Breast epithelium (tissue), 4 donors: ENCODE results near the gene COLEC11. TPM values are rescaled to one million over a fixed set of nuclear protein-coding genes. Genes with fewer than 3 reads are reported as not detected.

Experiments used
- DNase-seq, 2 donors: peaks; one replicate each; pipeline ENCODE4 v3.0.0-alpha.2; 2019; ENCODE audit warnings: low spot score in 2 of 2
- H3K27ac ChIP-seq, 2 donors: fragments of 200-600 bp; sonication (generic) in 1 of 2; one replicate each; pipeline ENCODE4 v1.5.1; 2016 to 2019; ENCODE audit warnings: mild to moderate bottlenecking in 1 of 2
- H3K27me3 ChIP-seq, 2 donors: fragments of 200-600 bp; sonication (generic) in 1 of 2; one replicate each; pipeline versions ENCODE4 v1.5.1 to v1.6.0; 2017 to 2019; ENCODE audit warnings: control low read depth in 1 of 2, mild to moderate bottlenecking in 1 of 2
- H3K36me3 ChIP-seq: fragments of 200-600 bp; one replicate; pipeline ENCODE4 v1.5.1; 2019
- H3K4me1 ChIP-seq, 2 donors: fragments of 200-600 bp; sonication (generic); one replicate each; pipeline ENCODE4 v1.5.1; 2016 to 2019; ENCODE audit warnings: control low read depth in 1 of 2
- H3K4me3 ChIP-seq, 3 donors: fragments of 200-600 bp; sonication (generic); 1 replicate in 2 of 3; 2 replicates in 1 of 3; pipeline ENCODE4 v1.5.1; 2016 to 2019; ENCODE audit warnings: mild to moderate bottlenecking in 3 of 3, moderate library complexity in 2 of 3
- H3K9me3 ChIP-seq, 2 donors: fragments of 200-600 bp; sonication (generic) in 1 of 2; one replicate each; pipeline ENCODE4 v1.5.1; 2016 to 2019; ENCODE audit warnings: control low read depth in 1 of 2
- POLR2A ChIP-seq: fragments of 450-650 bp; IDR thresholded peaks from one replicate; pipeline ENCODE4 v1.6.1; 2016; ENCODE audit warnings: antibody characterized with exemption, mild to moderate bottlenecking, moderate library complexity
- POLR2AphosphoS5 ChIP-seq, 3 donors: sonication (generic); formaldehyde crosslinking; IDR thresholded peaks; one replicate each; pipeline ENCODE4 v1.6.1; 2017; ENCODE audit warnings: antibody characterized with exemption in 3 of 3
- intact Hi-C: fragments of 100-400 bp; cut with DNase I; formaldehyde crosslinking; loops from one replicate; pipeline ENCODE4 v1.15.1; 2023; ENCODE audit warnings: low total_unique reads
- total RNA-seq, 3 donors: library from RNA; depleted of rRNA; stranded (reverse); fragments of >200 nt; gene quantifications; one replicate each; pipeline ENCODE4 v1.1.0, GENCODE V29; 2016
- TF ChIP-seq, protein P1 (sequence below), 3 donors: fragments of 450-650 bp; IDR thresholded peaks; one replicate each; pipeline ENCODE4 v1.5.1; 2016 to 2017; ENCODE audit warnings: antibody characterized with exemption in 3 of 3, mild to moderate bottlenecking in 3 of 3, moderate library complexity in 3 of 3

COLEC11 gene
- total RNA-seq, 3 donors from 2014 or later = 0.33 to 1.9 (median 1.0) TPM

GRCh38 chr2:3622967-3623366, 28.1 kb downstream of the COLEC11 start:
- TF ChIP-seq POLR2AphosphoS5 (IDR thresholded peaks at IDR 0.05) (no peak), POLR2A (no peak)
- TF ChIP-seq, protein P1, sequence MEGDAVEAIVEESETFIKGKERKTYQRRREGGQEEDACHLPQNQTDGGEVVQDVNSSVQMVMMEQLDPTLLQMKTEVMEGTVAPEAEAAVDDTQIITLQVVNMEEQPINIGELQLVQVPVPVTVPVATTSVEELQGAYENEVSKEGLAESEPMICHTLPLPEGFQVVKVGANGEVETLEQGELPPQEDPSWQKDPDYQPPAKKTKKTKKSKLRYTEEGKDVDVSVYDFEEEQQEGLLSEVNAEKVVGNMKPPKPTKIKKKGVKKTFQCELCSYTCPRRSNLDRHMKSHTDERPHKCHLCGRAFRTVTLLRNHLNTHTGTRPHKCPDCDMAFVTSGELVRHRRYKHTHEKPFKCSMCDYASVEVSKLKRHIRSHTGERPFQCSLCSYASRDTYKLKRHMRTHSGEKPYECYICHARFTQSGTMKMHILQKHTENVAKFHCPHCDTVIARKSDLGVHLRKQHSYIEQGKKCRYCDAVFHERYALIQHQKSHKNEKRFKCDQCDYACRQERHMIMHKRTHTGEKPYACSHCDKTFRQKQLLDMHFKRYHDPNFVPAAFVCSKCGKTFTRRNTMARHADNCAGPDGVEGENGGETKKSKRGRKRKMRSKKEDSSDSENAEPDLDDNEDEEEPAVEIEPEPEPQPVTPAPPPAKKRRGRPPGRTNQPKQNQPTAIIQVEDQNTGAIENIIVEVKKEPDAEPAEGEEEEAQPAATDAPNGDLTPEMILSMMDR (IDR thresholded peaks at IDR 0.05) = no peak
- DNase-seq = no peak
- no peak overlapping the region for H3K4me3 ChIP-seq
- intact Hi-C loops = no loop called here
- no peak overlapping the region for H3K27ac ChIP-seq
- H3K9me3 ChIP-seq = peaks cover 0 to 19% of the 10 kb centered on the region in 2 donors
- H3K27me3 ChIP-seq = no peaks in the 10 kb centered on the region
- H3K4me1 ChIP-seq = no peaks in the 10 kb centered on the region
- H3K36me3 ChIP-seq = no peaks in the 10 kb centered on the region

GRCh38 chr2:3624059-3624794, 29.3 kb downstream of the COLEC11 start:
- TF ChIP-seq POLR2AphosphoS5 (IDR thresholded peaks at IDR 0.05) = no peak
- no peak for TF ChIP-seq POLR2A
- intact Hi-C loops = no loop called here
- H3K27ac ChIP-seq = no peak overlapping the region
- H3K9me3 ChIP-seq = peaks cover 0 to 19% of the 10 kb centered on the region in 2 donors
- no peaks in the 10 kb centered on the region for H3K4me1 ChIP-seq
- no peaks in the 10 kb centered on the region for H3K36me3 ChIP-seq
- no peaks in the 10 kb centered on the region for H3K27me3 ChIP-seq
- DNase-seq = no peak
- no peak overlapping the region for H3K4me3 ChIP-seq

GRCh38 chr2:3625186-3625585, 30.3 kb downstream of the COLEC11 start:
- Histone ChIP-seq H3K9me3 (peaks cover 0 to 19% of the 10 kb centered on the region in 2 donors), H3K4me3 (no peak overlapping the region), H3K4me1 (no peaks in the 10 kb centered on the region), H3K36me3 (no peaks in the 10 kb centered on the region), H3K27ac (no peak overlapping the region), H3K27me3 (no peaks in the 10 kb centered on the region)
- intact Hi-C loops = no loop called here
- TF ChIP-seq, protein P1 (IDR thresholded peaks at IDR 0.05) = no peak
- no peak for TF ChIP-seq POLR2A
- no peak for TF ChIP-seq POLR2AphosphoS5 (IDR thresholded peaks at IDR 0.05)
- DNase-seq = peak in 1 of 2 donors; percentile 10

GRCh38 chr2:3626118-3626811, 31.4 kb downstream of the COLEC11 start:
- Histone ChIP-seq H3K27me3 (no peaks in the 10 kb centered on the region), H3K4me1 (no peaks in the 10 kb centered on the region), H3K27ac (peak overlapping the region in 1 of 2 donors; percentile 63), H3K4me3 (no peak overlapping the region), H3K36me3 (no peaks in the 10 kb centered on the region), H3K9me3 (peaks cover 0 to 19% of the 10 kb centered on the region in 2 donors)
- intact Hi-C loops = no loop called here
- DNase-seq = peak in 1 of 2 donors; percentile 22
- TF ChIP-seq POLR2A (no peak), POLR2AphosphoS5 (IDR thresholded peaks at IDR 0.05) (no peak)
- TF ChIP-seq, protein P1 (IDR thresholded peaks at IDR 0.05) = no peak

DNA sequence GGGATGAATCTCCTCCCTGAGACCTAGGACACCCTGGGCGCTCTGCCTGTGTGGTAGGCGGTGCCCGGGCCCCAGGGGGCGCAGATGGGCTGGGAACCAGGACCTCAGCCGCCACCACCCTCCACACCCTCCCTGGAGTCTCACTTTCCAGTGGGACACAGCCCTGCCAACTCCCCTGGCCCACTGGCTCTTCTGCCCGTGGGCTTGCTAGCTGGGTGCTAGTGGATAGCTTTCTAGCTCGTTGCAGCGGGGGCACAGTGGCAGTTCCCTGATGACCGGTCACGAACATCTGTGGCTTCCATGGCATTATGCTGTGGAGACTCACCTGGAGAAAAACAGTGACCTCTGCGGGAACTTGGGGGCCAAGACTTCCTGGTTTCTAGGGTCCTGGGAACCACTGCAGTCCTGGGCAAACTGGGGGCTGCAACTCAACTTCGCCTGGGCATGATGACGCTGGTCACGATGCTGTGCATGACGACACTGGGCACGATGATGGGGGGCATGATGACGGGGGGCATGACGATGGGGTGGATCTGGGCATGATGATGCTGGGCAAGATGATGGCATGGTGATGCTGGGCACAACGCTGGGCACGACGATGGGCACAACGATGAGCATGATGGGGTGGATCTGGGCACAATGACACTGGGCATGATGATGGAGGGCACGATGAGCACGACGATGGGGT, 32.0 kb downstream of the COLEC11 start:
- H3K27ac ChIP-seq = peak overlapping the region in 1 of 2 donors; percentile 61
- peak in 1 of 2 donors; percentile 38 for DNase-seq
- no peaks in the 10 kb centered on the region for H3K27me3 ChIP-seq
- peaks cover 0 to 19% of the 10 kb centered on the region in 2 donors for H3K9me3 ChIP-seq
- H3K4me1 ChIP-seq = no peaks in the 10 kb centered on the region
- H3K36me3 ChIP-seq = no peaks in the 10 kb centered on the region
- TF ChIP-seq, protein P1 (IDR thresholded peaks at IDR 0.05) = no peak
- no peak for TF ChIP-seq POLR2A
- no peak for TF ChIP-seq POLR2AphosphoS5 (IDR thresholded peaks at IDR 0.05)
- intact Hi-C loops = no loop called here
- H3K4me3 ChIP-seq = no peak overlapping the region
